Inferior parietal cortex (tissue), 1 donor: ENCODE results near the gene KPNA6.
"Not testable (repeated sequence)": the region's sequence is repeated elsewhere in the genome, so short reads cannot be mapped to it uniquely, and the experiment has no call there.

ENCODE experiments used
- DNase-seq: peaks from one replicate; pipeline ENCODE4 v3.0.0-alpha.2; 2016; ENCODE audit errors: extremely low spot score

The KPNA6 gene

GRCh38 chr1:32142446-32143301 is 34.8 kb downstream of the KPNA6 start:
- DNase-seq, result no peak

- DNase-seq, result not testable (repeated sequence)
Observed at GRCh38 chr1:32143302-32143695, 35.4 kb downstream of the KPNA6 start.

- no peak for DNase-seq
Observed at GRCh38 chr1:32144033-32144432, 36.2 kb downstream of the KPNA6 start.

GRCh38 chr1:32147799-32148198 is 39.9 kb downstream of the KPNA6 start:
- not testable (repeated sequence) for DNase-seq

GRCh38 chr1:32150847-32151246 is 43.0 kb downstream of the KPNA6 start:
- DNase-seq, result no peak

GRCh38 chr1:32151319-32151787 is 43.5 kb downstream of the KPNA6 start:
- DNase-seq, result no peak

GRCh38 chr1:32159189-32159588 is 51.3 kb downstream of the KPNA6 start:
- no peak for DNase-seq

- DNase-seq, result no peak
Observed at GRCh38 chr1:32163405-32163804, 55.5 kb downstream of the KPNA6 start.

GRCh38 chr1:32165633-32166032 is 57.8 kb downstream of the KPNA6 start:
- not testable (repeated sequence) for DNase-seq

GRCh38 chr1:32170991-32171390 is 63.1 kb downstream of the KPNA6 start:
- DNase-seq, result no peak

GRCh38 chr1:32172621-32173245 is 64.9 kb downstream of the KPNA6 start:
- no peak for DNase-seq

GRCh38 chr1:32178380-32179192 is 70.7 kb downstream of the KPNA6 start:
- DNase-seq, result no peak

- no peak for DNase-seq
Observed at GRCh38 chr1:32179193-32179442, 71.3 kb downstream of the KPNA6 start.

- DNase-seq, result peak; percentile 92
Observed at GRCh38 chr1:32179443-32180185, 71.8 kb downstream of the KPNA6 start, which contains the start of gene TXLNA. TSS of gene TXLNA (plus strand) at chr1:32179675. CDS start at chr1:32180346, 671 bp downstream.

- no peak for DNase-seq
Observed at GRCh38 chr1:32180186-32181060, 72.6 kb downstream of the KPNA6 start.

- no peak for DNase-seq
Observed at GRCh38 chr1:32181065-32181464, 73.2 kb downstream of the KPNA6 start.

GRCh38 chr1:32181563-32181962 is 73.7 kb downstream of the KPNA6 start:
- no peak for DNase-seq

- no peak for DNase-seq
Observed at GRCh38 chr1:32182060-32182459, 74.2 kb downstream of the KPNA6 start.

GRCh38 chr1:32184650-32185049 is 76.8 kb downstream of the KPNA6 start:
- DNase-seq, result no peak

GRCh38 chr1:32186077-32186476 is 78.2 kb downstream of the KPNA6 start:
- no peak for DNase-seq

- no peak for DNase-seq
Observed at GRCh38 chr1:32186491-32186890, 78.6 kb downstream of the KPNA6 start.
